Epithelial cell of prostate (primary cell): ENCODE data around the gene TMEM151A.
A peak's percentile ranks its signal among the peaks of the same experiment; 100 is the strongest.
"Not testable (repeated sequence)": the region's sequence is repeated elsewhere in the genome, so short reads cannot be mapped to it uniquely, and the experiment has no call there.

Experiments used
- DNase-seq: peaks from one replicate; pipeline ENCODE4 v3.0.0-alpha.2; 2011; ENCODE audit warnings: low read depth, low spot score
- H3K27ac ChIP-seq: fragments of 450-650 bp; 2 replicates; pipeline ENCODE4 v1.5.1; 2017; ENCODE audit warnings: mild to moderate bottlenecking

Gene TMEM151A

GRCh38 chr11:66294626-66295620, 3.2 kb downstream of the TMEM151A start:
- H3K27ac ChIP-seq = no peak overlapping the region
- DNase-seq = no peak

- H3K27ac ChIP-seq = no peak overlapping the region
- no peak for DNase-seq
Measured at GRCh38 chr11:66297610-66298009, 5.9 kb downstream of the TMEM151A start.

- H3K27ac ChIP-seq = no peak overlapping the region
- no peak for DNase-seq
Measured at GRCh38 chr11:66299186-66299585, 7.5 kb downstream of the TMEM151A start.

- no peak overlapping the region for H3K27ac ChIP-seq
- no peak for DNase-seq
Measured at GRCh38 chr11:66302656-66303055, 11.0 kb downstream of the TMEM151A start.

- DNase-seq = no peak
- H3K27ac ChIP-seq = no peak overlapping the region
Measured at GRCh38 chr11:66309475-66309874, 17.8 kb downstream of the TMEM151A start.

- H3K27ac ChIP-seq = no peak overlapping the region
- DNase-seq = no peak
Measured at GRCh38 chr11:66310324-66310723, 18.6 kb downstream of the TMEM151A start.

- H3K27ac ChIP-seq, DNase-seq: not testable (repeated sequence)
Measured at GRCh38 chr11:66310803-66311440, 19.2 kb downstream of the TMEM151A start.

GRCh38 chr11:66311470-66311964, 19.8 kb downstream of the TMEM151A start:
- peak overlapping the region; percentile 56 for H3K27ac ChIP-seq
- no peak for DNase-seq

- peak; percentile 60 for DNase-seq
- H3K27ac ChIP-seq = peak overlapping the region; percentile 56
Measured at GRCh38 chr11:66311965-66312548, 20.4 kb downstream of the TMEM151A start.

- H3K27ac ChIP-seq = peak overlapping the region; percentile 56
- peak; percentile 76 for DNase-seq
Measured at GRCh38 chr11:66312549-66313320, 21.0 kb downstream of the TMEM151A start.

- H3K27ac ChIP-seq = no peak overlapping the region
- DNase-seq = no peak
Measured at GRCh38 chr11:66313321-66314185, 21.9 kb downstream of the TMEM151A start.

- no peak overlapping the region for H3K27ac ChIP-seq
- no peak for DNase-seq
Measured at GRCh38 chr11:66314186-66314501, 22.4 kb downstream of the TMEM151A start.

- DNase-seq = no peak
- H3K27ac ChIP-seq = no peak overlapping the region
Measured at GRCh38 chr11:66314561-66315497, 23.1 kb downstream of the TMEM151A start.

GRCh38 chr11:66315498-66315885, 23.8 kb downstream of the TMEM151A start:
- H3K27ac ChIP-seq = no peak overlapping the region
- no peak for DNase-seq

GRCh38 chr11:66315921-66316811, 24.5 kb downstream of the TMEM151A start:
- H3K27ac ChIP-seq = no peak overlapping the region
- DNase-seq = no peak

- H3K27ac ChIP-seq = no peak within 1 kb of the TSS
- no peak for DNase-seq
Measured at GRCh38 chr11:66316849-66317251, 25.2 kb downstream of the TMEM151A start, which contains the start of gene CD248. TSS of gene CD248 (minus strand) at chr11:66317044. CDS start at chr11:66317027, 17 bp downstream.

- H3K27ac ChIP-seq = no peak overlapping the region
- no peak for DNase-seq
Measured at GRCh38 chr11:66317322-66317722, 25.6 kb downstream of the TMEM151A start.
